SW480 (cell line): ENCODE results near the gene CNPPD1.

ENCODE experiments used
- DNase-seq: peaks from one replicate; pipeline ENCODE4 v3.0.0-alpha.2; 2016; ENCODE audit warnings: low spot score

The CNPPD1 gene

GRCh38 chr2:219160186-219161017, 16.3 kb downstream of the CNPPD1 start, which contains the start of gene NHEJ1:
TSS of gene NHEJ1 (minus strand) at chr2:219160815. CDS start at chr2:219158362, 2,453 bp downstream.
- DNase-seq = peak; percentile 92

- peak; percentile 16 for DNase-seq
Observed at GRCh38 chr2:219159771-219160185, 16.9 kb downstream of the CNPPD1 start.

GRCh38 chr2:219158586-219158985, 18.1 kb downstream of the CNPPD1 start:
- DNase-seq = no peak

- no peak for DNase-seq
Observed at GRCh38 chr2:219158025-219158424, 18.7 kb downstream of the CNPPD1 start.

GRCh38 chr2:219157396-219157795, 19.3 kb downstream of the CNPPD1 start:
- no peak for DNase-seq

- peak; percentile 73 for DNase-seq
Observed at GRCh38 chr2:219155054-219155644, 21.6 kb downstream of the CNPPD1 start.

- no peak for DNase-seq
Observed at GRCh38 chr2:219149667-219150066, 27.1 kb downstream of the CNPPD1 start.

GRCh38 chr2:219142329-219142728, 34.4 kb downstream of the CNPPD1 start:
- DNase-seq = peak; percentile 66

- no peak for DNase-seq
Observed at GRCh38 chr2:219140722-219141121, 36.0 kb downstream of the CNPPD1 start.

- no peak for DNase-seq
Observed at GRCh38 chr2:219133976-219134375, 42.7 kb downstream of the CNPPD1 start.

GRCh38 chr2:219131744-219132143, 45.0 kb downstream of the CNPPD1 start:
- DNase-seq = no peak

GRCh38 chr2:219131327-219131726, 45.4 kb downstream of the CNPPD1 start:
- no peak for DNase-seq

GRCh38 chr2:219129589-219129988, 47.1 kb downstream of the CNPPD1 start:
- no peak for DNase-seq

GRCh38 chr2:219128396-219128795, 48.3 kb downstream of the CNPPD1 start:
- DNase-seq = no peak

- DNase-seq = no peak
Observed at GRCh38 chr2:219127037-219127635, 49.6 kb downstream of the CNPPD1 start.

- no peak for DNase-seq
Observed at GRCh38 chr2:219126555-219126954, 50.2 kb downstream of the CNPPD1 start.

- DNase-seq = no peak
Observed at GRCh38 chr2:219125886-219126270, 50.8 kb downstream of the CNPPD1 start.

- peak; percentile 91 for DNase-seq
Observed at GRCh38 chr2:219125225-219125885, 51.4 kb downstream of the CNPPD1 start.

GRCh38 chr2:219124381-219125110, 52.2 kb downstream of the CNPPD1 start:
- peak; percentile 36 for DNase-seq

- no peak for DNase-seq
Observed at GRCh38 chr2:219123356-219124135, 53.2 kb downstream of the CNPPD1 start.
